DMS 273 (cell line): ENCODE data around the gene TMEM52.

Experiments used
- DNase-seq: peaks from one replicate; lab custom pipeline; 2025; ENCODE audit not compliant: unreplicated experiment; lab: John Stamatoyannopoulos, UW

Gene TMEM52

GRCh38 chr1:1876335-1876930, 42.6 kb downstream of the TMEM52 start:
- DNase-seq, result no peak

DNA sequence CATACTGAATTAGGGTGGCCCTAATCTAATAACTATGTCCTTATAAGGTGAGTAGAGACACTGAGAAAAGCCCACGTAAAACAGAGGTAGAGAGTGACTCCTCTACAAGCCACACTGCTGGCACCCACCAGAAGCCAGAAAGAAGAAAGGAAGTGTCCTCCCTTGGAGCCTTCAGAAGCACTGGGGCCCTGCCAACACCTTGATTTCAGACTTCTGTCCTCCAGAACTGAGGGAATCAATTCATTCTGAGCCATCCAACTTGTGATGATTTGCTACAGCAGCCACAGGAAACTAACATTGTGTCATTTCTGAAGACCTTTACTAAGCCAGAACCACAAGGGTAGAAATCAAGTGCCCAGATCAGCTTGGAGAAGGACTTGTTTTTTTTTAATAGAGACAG, 43.1 kb downstream of the TMEM52 start:
- DNase-seq, result no peak

DNA sequence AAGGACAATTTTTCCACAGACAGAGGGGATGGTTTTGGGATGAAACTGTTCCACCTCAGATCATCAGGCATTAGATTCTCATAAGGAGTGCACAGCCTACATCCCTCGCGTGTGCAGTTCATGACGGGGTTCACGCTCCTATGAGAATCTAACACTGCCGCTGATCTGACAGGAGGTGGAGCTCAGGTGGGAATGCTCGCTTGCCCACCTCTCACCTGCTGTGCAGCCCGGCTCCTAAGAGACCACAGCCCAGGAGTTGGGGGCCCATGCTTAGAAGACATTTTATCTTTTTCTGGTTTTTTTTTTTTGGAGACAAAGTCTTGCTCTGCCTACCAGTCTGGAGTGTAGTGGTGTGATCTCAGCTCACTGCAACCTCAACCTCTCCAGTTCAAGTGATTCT, 44.2 kb downstream of the TMEM52 start:
- no peak for DNase-seq

DNA sequence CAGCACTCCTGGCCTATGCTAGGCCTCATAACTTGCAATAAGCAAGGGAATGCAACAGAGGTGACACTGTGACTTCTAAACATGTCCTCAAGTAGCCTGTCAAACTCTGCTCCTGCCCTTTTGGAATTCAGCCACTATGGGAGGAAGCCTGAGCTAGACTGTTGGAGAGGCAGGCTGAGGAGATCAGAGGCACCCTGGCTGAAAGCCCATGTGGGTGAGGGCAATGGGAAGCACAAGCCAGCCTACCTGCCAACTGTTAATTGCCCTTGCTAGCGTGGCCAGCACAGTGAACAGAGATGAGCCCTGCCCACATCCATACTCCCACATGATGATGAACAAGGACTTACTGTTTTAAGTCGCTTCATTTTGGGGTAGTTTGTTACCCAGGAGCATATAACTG, 45.9 kb downstream of the TMEM52 start:
- DNase-seq, result peak; percentile 30

DNA sequence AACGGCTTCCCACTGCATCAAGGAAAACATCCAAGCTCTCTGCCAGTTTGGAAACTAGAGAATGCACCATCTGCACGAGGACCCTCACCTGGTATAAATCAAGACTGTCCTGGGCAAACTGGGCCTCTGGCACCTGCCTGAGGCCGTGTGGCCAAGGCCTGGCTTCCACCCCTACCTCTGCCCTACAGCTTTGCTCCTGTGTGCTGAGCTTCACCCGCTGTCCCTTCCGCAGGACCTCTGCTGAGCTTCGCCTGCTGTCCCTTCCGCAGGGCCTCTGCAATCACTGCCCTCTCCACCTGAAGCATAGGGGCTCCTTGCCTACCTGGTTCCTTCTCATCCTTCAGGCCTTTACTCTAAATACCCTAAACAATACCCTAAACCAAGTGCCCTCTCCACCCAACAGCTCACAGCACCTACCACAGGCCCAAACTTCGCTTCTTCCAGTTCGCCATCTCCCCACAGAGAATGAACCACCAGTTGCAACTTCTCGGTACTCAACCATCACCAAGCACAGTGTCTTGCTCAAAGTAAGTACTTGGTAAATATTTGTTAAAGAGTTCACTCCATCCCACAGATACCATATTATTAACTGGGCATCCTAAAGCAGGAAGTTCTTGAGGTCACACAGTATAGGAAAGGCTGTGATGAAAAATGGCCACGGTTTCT, 46.6 kb downstream of the TMEM52 start:
- no peak for DNase-seq

DNA sequence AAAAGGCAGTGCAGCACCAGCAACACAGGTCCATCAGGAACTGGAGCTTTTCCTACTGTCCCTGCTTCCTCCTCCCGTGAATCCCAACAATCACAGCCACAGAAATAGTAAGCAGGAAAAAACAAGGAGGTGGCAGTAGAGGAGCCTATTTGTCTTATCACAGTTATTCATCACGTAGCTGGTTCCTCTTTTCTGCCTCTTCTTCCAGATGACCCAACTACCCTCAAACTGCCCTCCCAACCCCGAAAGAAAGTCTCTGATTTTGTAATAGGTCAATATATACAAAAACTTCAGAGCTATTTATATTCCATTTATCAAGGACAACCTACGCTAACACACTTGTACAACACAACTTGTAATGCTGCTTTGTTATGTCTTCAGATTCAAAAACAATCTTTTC, 49.6 kb downstream of the TMEM52 start:
- no peak for DNase-seq
